Endothelial cell of umbilical vein (primary cell): Measurements from ENCODE around the gene ETAA1. TPM values are rescaled to one million over a fixed set of nuclear protein-coding genes. Genes with fewer than 3 reads are reported as not detected.

Experiments
- BruUV-seq: library from RNA; stranded (reverse); fragments of 400-500 nt; replicated peaks from 2 replicates; lab custom pipeline; 2021; lab: Mats Ljungman, UMichigan
- CTCF ChIA-PET: fragments of 300-600, 350-600 bp; sonication (Branson Sonifier 250); formaldehyde crosslinking; loops from one replicate; lab custom pipeline; 2021; ENCODE audit warnings: antibody characterized with exemption, inconsistent platforms; lab: Charles Lee
- POLR2A ChIA-PET: fragments of 300-600, 350-600 bp; sonication (Branson Sonifier 250); formaldehyde crosslinking; loops from one replicate; lab custom pipeline; 2021; ENCODE audit warnings: antibody characterized with exemption, inconsistent platforms; lab: Charles Lee
- DNase-seq: peaks from one replicate; pipeline ENCODE4 v3.0.0-alpha.2; 2011; ENCODE audit warnings: low read depth, low spot score
- FAIRE-seq: peaks from 2 replicates; lab custom pipeline; 2011; peaks lifted over from hg19 to GRCh38; lab: Jason Lieb, UNC
- H2AFZ ChIP-seq: 2 replicates; pipeline ENCODE4 v1.6.0; 2012; ENCODE audit warnings: low read depth, low read length, control low read depth, inconsistent platforms
- H3K27ac ChIP-seq: 2 replicates; pipeline ENCODE4 v1.5.1; 2011; ENCODE audit warnings: low read depth, mild to moderate bottlenecking, control low read depth, low read length, moderate library complexity; ENCODE audit not compliant: insufficient read depth
- H3K27me3 ChIP-seq, 2 experiments: 2 replicates each; pipeline versions ENCODE4 v1.6.0 to v1.6.1; 2011; ENCODE audit warnings: low read length in 2 of 2, mixed read lengths in 1 of 2; ENCODE audit not compliant: control insufficient read depth in 2 of 2, insufficient read depth in 2 of 2
- H3K36me3 ChIP-seq, 2 experiments: 2 replicates in 1 of 2; 3 replicates in 1 of 2; pipeline ENCODE4 v1.5.1; 2011; ENCODE audit warnings: low read length in 2 of 2, mild to moderate bottlenecking in 1 of 2, moderate library complexity in 1 of 2; ENCODE audit not compliant: control insufficient read depth in 2 of 2, insufficient read depth in 2 of 2; ENCODE audit errors: extremely low read depth in 1 of 2
- H3K4me1 ChIP-seq: 3 replicates; pipeline ENCODE4 v1.5.1; 2011; ENCODE audit warnings: mild to moderate bottlenecking, low read length; ENCODE audit not compliant: control insufficient read depth, insufficient read depth; ENCODE audit errors: extremely low read depth
- H3K4me2 ChIP-seq: 2 replicates; pipeline ENCODE4 v1.6.1; 2011; ENCODE audit warnings: low read length, control low read depth, mixed read lengths; ENCODE audit not compliant: insufficient read depth
- H3K4me3 ChIP-seq, 3 experiments: fragments of 200-600 bp in 1 of 3; sonication (generic), shearing (Covaris generic) in 1 of 3; replicated peaks in 1 of 3; 2 replicates each; pipeline ENCODE4 v1.5.1; 2011 to 2016; ENCODE audit warnings: control low read depth in 3 of 3, low read length in 3 of 3, mild to moderate bottlenecking in 2 of 3, inconsistent platforms in 1 of 3, low read depth in 1 of 3, moderate library complexity in 1 of 3; ENCODE audit not compliant: insufficient read depth in 1 of 3
- H3K79me2 ChIP-seq: 2 replicates; pipeline ENCODE4 v1.6.0; 2012; ENCODE audit warnings: low read length, inconsistent platforms; ENCODE audit not compliant: control insufficient read depth, insufficient read depth
- H3K9ac ChIP-seq: replicated peaks from 2 replicates; pipeline ENCODE3; 2011; ENCODE audit warnings: low read length, control low read depth; ENCODE audit not compliant: insufficient read depth; ENCODE audit errors: extremely low read depth
- H3K9me1 ChIP-seq: replicated peaks from 3 replicates; pipeline ENCODE4 v1.6.0; 2011; ENCODE audit warnings: mild to moderate bottlenecking, low read length; ENCODE audit not compliant: control insufficient read depth, insufficient read depth; ENCODE audit errors: extremely low read depth
- H3K9me3 ChIP-seq: replicated peaks from 2 replicates; pipeline ENCODE4 v1.5.1; 2012; ENCODE audit warnings: low read length, inconsistent platforms; ENCODE audit not compliant: control insufficient read depth, insufficient read depth
- H4K20me1 ChIP-seq: replicated peaks from 2 replicates; pipeline ENCODE3; 2011; ENCODE audit warnings: mild to moderate bottlenecking, low read length; ENCODE audit not compliant: control insufficient read depth, insufficient read depth; ENCODE audit errors: extremely low read depth
- CTCF ChIP-seq, 2 donors: IDR thresholded peaks; 1 replicate in 1 of 2; 2 replicates in 1 of 2; pipeline ENCODE4 v1.5.1; 2011; ENCODE audit warnings: low read length in 2 of 2, mild to moderate bottlenecking in 2 of 2, moderate library complexity in 2 of 2, control low read depth in 1 of 2, inconsistent platforms in 1 of 2, low read depth in 1 of 2; ENCODE audit not compliant: insufficient read depth in 1 of 2; ENCODE audit errors: extremely low read depth in 1 of 2
- EZH2 ChIP-seq: IDR thresholded peaks from 2 replicates; pipeline ENCODE4 v1.6.1; 2012; ENCODE audit warnings: borderline replicate concordance, low read depth, mild to moderate bottlenecking, moderate library complexity, low read length, inconsistent platforms; ENCODE audit not compliant: severe bottlenecking
- FOS ChIP-seq: IDR thresholded peaks from 2 replicates; pipeline ENCODE4 v1.6.1; 2011; ENCODE audit warnings: mild to moderate bottlenecking, low read length, moderate library complexity, borderline replicate concordance; ENCODE audit not compliant: insufficient read depth
- GATA2 ChIP-seq: IDR thresholded peaks from 2 replicates; pipeline ENCODE4 v1.7.0; 2011; ENCODE audit warnings: low read depth, mild to moderate bottlenecking, moderate library complexity, mixed read lengths, low read length; ENCODE audit not compliant: insufficient read length, insufficient read depth
- JUN ChIP-seq: IDR thresholded peaks from 2 replicates; pipeline ENCODE4 v1.6.1; 2011; ENCODE audit warnings: borderline replicate concordance, low read depth; ENCODE audit not compliant: insufficient read length, insufficient read depth
- MAX ChIP-seq: IDR thresholded peaks from 2 replicates; pipeline ENCODE4 v1.6.1; 2011; ENCODE audit not compliant: insufficient read depth, insufficient read length
- MYC ChIP-seq: IDR thresholded peaks from one replicate; pipeline ENCODE4 v1.6.1; 2011; ENCODE audit warnings: mild to moderate bottlenecking, low read depth, low read length
- POLR2A ChIP-seq: IDR thresholded peaks from 2 replicates; pipeline ENCODE4 v1.6.1; 2012; ENCODE audit warnings: low read depth, mild to moderate bottlenecking, control low read depth, low read length
- POLR2AphosphoS5 ChIP-seq: IDR thresholded peaks from 2 replicates; pipeline ENCODE4 v1.6.1; 2012; ENCODE audit warnings: low read depth, mild to moderate bottlenecking, control low read depth, low read length, moderate library complexity; ENCODE audit not compliant: insufficient read depth
- dilution Hi-C: fragments of 300-500 bp; cut with MboI; formaldehyde crosslinking; loops from one replicate; pipeline ENCODE4 v1.15.0; 2019; ENCODE audit warnings: low sequenced_read_pairs; ENCODE audit not compliant: extremely low pct_ligation_motif_present
- intact Hi-C: fragments of 100-400 bp; cut with micrococcal nuclease; formaldehyde crosslinking; loops from one replicate; pipeline ENCODE4 v1.10.0; 2022
- polyA plus RNA-seq, 4 experiments: library from polyadenylated mRNA; depleted of rRNA in 3 of 4; stranded (reverse) in 3 of 4; unstranded in 1 of 4; fragments of >200 nt; gene quantifications; 2 replicates each; pipeline versions ENCODE4 v1.2.1 to v1.2.3, GENCODE V29; 2011 to 2012; ENCODE audit warnings: missing spikeins in 1 of 4
- total RNA-seq: library from RNA; stranded (reverse); gene quantifications from 2 replicates; pipeline ENCODE4 v1.2.3, GENCODE V29; 2021

The ETAA1 gene
- total and polyA plus RNA-seq, 2 donors (not counting 3 experiments of a cell fraction or from before 2014, with no cell fraction given), result 4.9 to 15.9 TPM

- FAIRE-seq (no peak), DNase-seq (no peak)
- Histone ChIP-seq H3K9me1 (no peaks in the 10 kb centered on the region), H3K4me3 (no peak overlapping the region), H3K36me3 (no peaks in the 10 kb centered on the region), H3K9me3 (no peaks in the 10 kb centered on the region), H3K79me2 (no peaks in the 10 kb centered on the region), H4K20me1 (no peaks in the 10 kb centered on the region), H3K4me1 (no peaks in the 10 kb centered on the region), H3K4me2 (no peak overlapping the region), H3K9ac (no peak overlapping the region), H3K27ac (no peak overlapping the region), H2AFZ (no peak overlapping the region), H3K27me3 (no peaks in the 10 kb centered on the region)
- CTCF ChIA-PET, result interaction anchor here (1.7 kb wide), 1 partner anchor 126 kb away, joined by 3 read pairs; no protein-coding TSS in a partner anchor
- no peak for TF ChIP-seq MYC
- no peak for TF ChIP-seq CTCF (IDR thresholded peaks at IDR 0.05; ENCODE audit: extremely low read depth in 1 of 2, insufficient read depth in 1 of 2, low read depth in 1 of 2, low read length in 2 of 2)
- no peak for TF ChIP-seq GATA2
- TF ChIP-seq FOS, result no peak
- no peak for TF ChIP-seq POLR2A
- TF ChIP-seq JUN, result no peak
- TF ChIP-seq EZH2, result no peak
- TF ChIP-seq MAX, result no peak
- TF ChIP-seq POLR2AphosphoS5, result no peak
- BruUV-seq, result no TSS peak
- POLR2A ChIA-PET, result no interaction called here
- dilution Hi-C loops (no loop called here), intact Hi-C loops (no loop called here)
These were observed 40.0 kb downstream of the ETAA1 start for GRCh38 chr2:67437114-67437513.
